A549 (cell line): ENCODE data around the gene MPND.

Source experiments
- CTCF ChIP-seq: fragments of >200 bp; sonication (Bioruptor Twin); formaldehyde crosslinking; IDR thresholded peaks from 3 replicates; pipeline ENCODE4 v1.5.1; 2016
- EP300 ChIP-seq, 2 experiments: fragments of >200 bp; sonication (Bioruptor Twin); formaldehyde crosslinking; IDR thresholded peaks; 2 replicates in 1 of 2; 3 replicates in 1 of 2; pipeline ENCODE4 v1.6.1; 2016 to 2017
- KDM1A ChIP-seq: fragments of 200-600 bp; sonication (generic); IDR thresholded peaks from 2 replicates; pipeline ENCODE4 v1.6.1; 2016; ENCODE audit warnings: low read depth, mild to moderate bottlenecking
- MAFK ChIP-seq: fragments of 450-650 bp; IDR thresholded peaks from 2 replicates; pipeline ENCODE4 v1.6.1; 2014; ENCODE audit not compliant: partially characterized antibody
- MAX ChIP-seq: IDR thresholded peaks from 2 replicates; pipeline ENCODE4 v1.6.1; 2012
- PHF8 ChIP-seq: fragments of 200-600 bp; sonication (generic); IDR thresholded peaks from 2 replicates; pipeline ENCODE4 v1.6.1; 2016; ENCODE audit warnings: low read depth, mild to moderate bottlenecking, antibody characterized with exemption, moderate library complexity, borderline replicate concordance

- no peak for TF ChIP-seq EP300 (IDR thresholded peaks at IDR 0.05)
- TF ChIP-seq CTCF, result 0 out of 3 replicates have a peak, but pooled peaks have one; percentile 4
- TF ChIP-seq MAX, result peak; percentile 96
- TF ChIP-seq MAFK, result peak; percentile 98
- no peak for TF ChIP-seq PHF8
- no peak for TF ChIP-seq KDM1A
These were observed 31.3 kb downstream of the MPND start for GRCh38 chr19:4374498-4375163.
